Activated naive CD4-positive, alpha-beta T cell treated with anti-CD3 and anti-CD28 coated beads, Interleukin-2, amount 10 ng/mL, durations not matched to agents 7 days and 5 days (primary cell): ENCODE measurements around the gene CD2AP.
"Not testable (repeated sequence)": the region's sequence is repeated elsewhere in the genome, so short reads cannot be mapped to it uniquely, and the experiment has no call there.

ENCODE experiments used
- CTCF ChIA-PET: fragments of 350-600 bp; sonication (Branson Sonifier 250); formaldehyde crosslinking; loops from one replicate; lab custom pipeline; 2021; ENCODE audit warnings: antibody characterized with exemption; lab: Charles Lee
- DNase-seq: peaks from one replicate; pipeline ENCODE4 v3.0.0-alpha.2; 2020
- H3K27ac Mint-ChIP-seq: one replicate; pipeline ENCODE4 v1.8.0; 2021; ENCODE audit warnings: mild to moderate bottlenecking, moderate library complexity, mixed read lengths
- H3K27me3 Mint-ChIP-seq: one replicate; pipeline ENCODE4 v1.8.0; 2021; ENCODE audit warnings: mild to moderate bottlenecking, mixed read lengths
- H3K36me3 Mint-ChIP-seq: one replicate; pipeline ENCODE4 v1.8.0; 2021; ENCODE audit warnings: mixed read lengths
- H3K4me1 Mint-ChIP-seq: one replicate; pipeline ENCODE4 v1.8.0; 2021; ENCODE audit warnings: mixed read lengths
- H3K4me3 Mint-ChIP-seq: one replicate; pipeline ENCODE4 v1.8.0; 2021; ENCODE audit warnings: mild to moderate bottlenecking, moderate library complexity, mixed read lengths
- H3K9me3 Mint-ChIP-seq: one replicate; pipeline ENCODE4 v1.8.0; 2021; ENCODE audit warnings: mixed read lengths

The CD2AP gene

GRCh38 chr6:47535316-47536225 lies 58.0 kb downstream of the CD2AP start:
- Mint-ChIP-seq H3K4me1 (no peaks in the 10 kb centered on the region), H3K36me3 (peaks cover 28% of the 10 kb centered on the region), H3K9me3 (no peaks in the 10 kb centered on the region), H3K4me3 (no peak overlapping the region), H3K27me3 (no peaks in the 10 kb centered on the region), H3K27ac (no peak overlapping the region)
- CTCF ChIA-PET = interaction anchor here (0.6 to 1.3 kb wide), 2 partner anchors 16 to 292 kb away, joined by 3 read pairs; no protein-coding TSS in a partner anchor
- DNase-seq = no peak

GRCh38 chr6:47536816-47537401 lies 59.3 kb downstream of the CD2AP start:
- H3K27ac Mint-ChIP-seq = no peak overlapping the region
- CTCF ChIA-PET = no interaction called here

GRCh38 chr6:47545223-47545622 lies 67.6 kb downstream of the CD2AP start:
- CTCF ChIA-PET = interaction anchor here (1.0 kb wide), 1 partner anchor 17 kb away, joined by 3 read pairs; no protein-coding TSS in a partner anchor
- peaks cover 11% of the 10 kb centered on the region for H3K4me1 Mint-ChIP-seq
- no peak overlapping the region for H3K4me3 Mint-ChIP-seq
- H3K27ac Mint-ChIP-seq = no peak overlapping the region
- no peaks in the 10 kb centered on the region for H3K27me3 Mint-ChIP-seq
- H3K36me3 Mint-ChIP-seq = peaks cover 68% of the 10 kb centered on the region
- no peak for DNase-seq
- H3K9me3 Mint-ChIP-seq = no peaks in the 10 kb centered on the region

More at GRCh38 chr6:47536816-47537401, 59.3 kb downstream of the CD2AP start:
- no peaks in the 10 kb centered on the region for H3K9me3 Mint-ChIP-seq
- DNase-seq = no peak
- H3K4me1 Mint-ChIP-seq = no peaks in the 10 kb centered on the region
- H3K36me3 Mint-ChIP-seq = peaks cover 34% of the 10 kb centered on the region
- H3K27me3 Mint-ChIP-seq = no peaks in the 10 kb centered on the region
- H3K4me3 Mint-ChIP-seq = no peak overlapping the region

GRCh38 chr6:47551670-47552069 lies 74.1 kb downstream of the CD2AP start:
- Mint-ChIP-seq H3K27me3 (no peaks in the 10 kb centered on the region), H3K27ac (no peak overlapping the region), H3K9me3 (no peaks in the 10 kb centered on the region), H3K4me1 (peaks cover 11% of the 10 kb centered on the region), H3K36me3 (peaks cover 51% of the 10 kb centered on the region), H3K4me3 (no peak overlapping the region)
- CTCF ChIA-PET = interaction anchor here (1.3 kb wide), 1 partner anchor 16 kb away, joined by 3 read pairs; no protein-coding TSS in a partner anchor
- DNase-seq = no peak

- no peak for DNase-seq
- CTCF ChIA-PET = interaction anchor here (0.7 kb wide), 1 partner anchor 525 kb away, joined by 3 read pairs; no protein-coding TSS in a partner anchor
- no peak overlapping the region for H3K27ac Mint-ChIP-seq
- peaks cover 51% of the 10 kb centered on the region for H3K36me3 Mint-ChIP-seq
- H3K4me1 Mint-ChIP-seq = peaks cover 8% of the 10 kb centered on the region
- peaks cover 1% of the 10 kb centered on the region for H3K9me3 Mint-ChIP-seq
- H3K27me3 Mint-ChIP-seq = no peaks in the 10 kb centered on the region
- H3K4me3 Mint-ChIP-seq = no peak overlapping the region
Observed at GRCh38 chr6:47552319-47552718, 74.7 kb downstream of the CD2AP start.

- H3K36me3 Mint-ChIP-seq = peaks cover 51% of the 10 kb centered on the region
- H3K27me3 Mint-ChIP-seq, H3K9me3 Mint-ChIP-seq, DNase-seq, H3K27ac Mint-ChIP-seq, H3K4me3 Mint-ChIP-seq, H3K4me1 Mint-ChIP-seq, CTCF ChIA-PET: not testable (repeated sequence)
Observed at GRCh38 chr6:47553243-47553642, 75.7 kb downstream of the CD2AP start.

GRCh38 chr6:47556459-47556858 lies 78.9 kb downstream of the CD2AP start:
- peaks cover 54% of the 10 kb centered on the region for H3K36me3 Mint-ChIP-seq
- H3K9me3 Mint-ChIP-seq, CTCF ChIA-PET, DNase-seq, H3K4me1 Mint-ChIP-seq, H3K27me3 Mint-ChIP-seq, H3K4me3 Mint-ChIP-seq, H3K27ac Mint-ChIP-seq: not testable (repeated sequence)

GRCh38 chr6:47563162-47563561 lies 85.6 kb downstream of the CD2AP start:
- no peak for DNase-seq
- CTCF ChIA-PET = no interaction called here
- Mint-ChIP-seq H3K27me3 (no peaks in the 10 kb centered on the region), H3K4me1 (no peaks in the 10 kb centered on the region), H3K27ac (no peak overlapping the region), H3K36me3 (peaks cover 29% of the 10 kb centered on the region), H3K9me3 (peaks cover 4% of the 10 kb centered on the region), H3K4me3 (no peak overlapping the region)

- CTCF ChIA-PET = not testable (repeated sequence)
Observed at GRCh38 chr6:47566602-47567001, 89.0 kb downstream of the CD2AP start.

GRCh38 chr6:47567586-47567985 lies 90.0 kb downstream of the CD2AP start:
- no peak overlapping the region for H3K27ac Mint-ChIP-seq
- H3K9me3 Mint-ChIP-seq = peaks cover 4% of the 10 kb centered on the region
- DNase-seq = no peak
- H3K4me1 Mint-ChIP-seq = peaks cover 3% of the 10 kb centered on the region
- H3K27me3 Mint-ChIP-seq = no peaks in the 10 kb centered on the region
- H3K4me3 Mint-ChIP-seq = no peak overlapping the region
- peaks cover 6% of the 10 kb centered on the region for H3K36me3 Mint-ChIP-seq
- CTCF ChIA-PET = no interaction called here

More at GRCh38 chr6:47566602-47567001, 89.0 kb downstream of the CD2AP start:
- not testable (repeated sequence) for H3K4me3 Mint-ChIP-seq, H3K36me3 Mint-ChIP-seq, H3K27ac Mint-ChIP-seq, DNase-seq, H3K27me3 Mint-ChIP-seq, H3K9me3 Mint-ChIP-seq, H3K4me1 Mint-ChIP-seq

GRCh38 chr6:47571488-47571887 lies 93.9 kb downstream of the CD2AP start:
- H3K27me3 Mint-ChIP-seq = no peaks in the 10 kb centered on the region
- peaks cover 3% of the 10 kb centered on the region for H3K36me3 Mint-ChIP-seq
- peaks cover 3% of the 10 kb centered on the region for H3K4me1 Mint-ChIP-seq
- H3K27ac Mint-ChIP-seq = no peak overlapping the region
- H3K4me3 Mint-ChIP-seq = no peak overlapping the region
- CTCF ChIA-PET = no interaction called here
- DNase-seq = no peak
- H3K9me3 Mint-ChIP-seq = peaks cover 2% of the 10 kb centered on the region

GRCh38 chr6:47573109-47573508 lies 95.5 kb downstream of the CD2AP start:
- Mint-ChIP-seq H3K36me3 (peaks cover 1% of the 10 kb centered on the region), H3K27me3 (no peaks in the 10 kb centered on the region), H3K27ac (no peak overlapping the region), H3K4me3 (no peak overlapping the region), H3K4me1 (peaks cover 3% of the 10 kb centered on the region), H3K9me3 (no peaks in the 10 kb centered on the region)
- DNase-seq = no peak
- CTCF ChIA-PET = no interaction called here

GRCh38 chr6:47574789-47575188 lies 97.2 kb downstream of the CD2AP start:
- CTCF ChIA-PET = interaction anchor here (0.6 kb wide), 1 partner anchor 20 kb away, joined by 3 read pairs; no protein-coding TSS in a partner anchor

GRCh38 chr6:47579040-47579439 lies 101.5 kb downstream of the CD2AP start:
- DNase-seq = no peak
- Mint-ChIP-seq H3K36me3 (peaks cover 23% of the 10 kb centered on the region), H3K9me3 (no peaks in the 10 kb centered on the region), H3K4me3 (no peak overlapping the region), H3K4me1 (no peaks in the 10 kb centered on the region), H3K27me3 (no peaks in the 10 kb centered on the region), H3K27ac (no peak overlapping the region)
- CTCF ChIA-PET = no interaction called here

More at GRCh38 chr6:47574789-47575188, 97.2 kb downstream of the CD2AP start:
- H3K27ac Mint-ChIP-seq = no peak overlapping the region
- no peaks in the 10 kb centered on the region for H3K27me3 Mint-ChIP-seq
- H3K4me1 Mint-ChIP-seq = peaks cover 3% of the 10 kb centered on the region
- no peak overlapping the region for H3K4me3 Mint-ChIP-seq
- no peaks in the 10 kb centered on the region for H3K9me3 Mint-ChIP-seq
- H3K36me3 Mint-ChIP-seq = peaks cover 3% of the 10 kb centered on the region
- DNase-seq = no peak
